HG02885 (cell line): ENCODE results near the gene LYL1.
A peak's percentile ranks its signal among the peaks of the same experiment; 100 is the strongest.

Source experiments
- ATAC-seq: cut with Tn5 transposase; IDR thresholded peaks from one replicate; pipeline ENCODE4 v1.9.1; 2021; ENCODE audit warnings: mild to moderate bottlenecking; ENCODE audit not compliant: unreplicated experiment, poor library complexity

The LYL1 gene

DNA sequence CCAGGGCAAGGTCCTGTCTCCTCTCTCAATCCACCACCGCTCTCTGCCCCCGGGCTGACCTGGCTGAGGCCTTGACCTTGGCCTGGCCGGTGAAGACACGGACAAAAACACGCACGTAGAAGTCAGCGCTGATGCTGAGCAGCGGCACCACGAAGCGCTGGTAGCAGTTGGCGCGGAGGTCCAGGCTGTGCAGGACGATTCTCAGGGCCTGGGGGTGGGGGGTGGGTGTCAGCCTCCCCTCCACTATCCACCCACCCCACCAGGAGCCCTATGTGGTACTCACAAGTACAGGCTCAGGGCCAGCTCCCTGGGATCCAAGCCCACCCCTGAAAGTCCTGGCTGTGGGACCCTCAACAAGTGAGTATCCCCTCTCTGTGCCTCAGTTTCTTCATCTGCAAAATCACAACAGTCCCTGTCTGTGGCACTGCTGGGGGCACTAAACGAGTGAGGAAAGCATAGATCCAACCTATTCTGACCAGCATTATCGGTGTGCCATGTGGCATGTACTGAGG lies 7.5 kb upstream of the LYL1 start:
- ATAC-seq = no peak

- no peak for ATAC-seq
Observed at GRCh38 chr19:13109361-13110098, 6.9 kb upstream of the LYL1 start.

GRCh38 chr19:13104848-13105711 lies 2.4 kb upstream of the LYL1 start:
- peak; percentile 2 for ATAC-seq

DNA sequence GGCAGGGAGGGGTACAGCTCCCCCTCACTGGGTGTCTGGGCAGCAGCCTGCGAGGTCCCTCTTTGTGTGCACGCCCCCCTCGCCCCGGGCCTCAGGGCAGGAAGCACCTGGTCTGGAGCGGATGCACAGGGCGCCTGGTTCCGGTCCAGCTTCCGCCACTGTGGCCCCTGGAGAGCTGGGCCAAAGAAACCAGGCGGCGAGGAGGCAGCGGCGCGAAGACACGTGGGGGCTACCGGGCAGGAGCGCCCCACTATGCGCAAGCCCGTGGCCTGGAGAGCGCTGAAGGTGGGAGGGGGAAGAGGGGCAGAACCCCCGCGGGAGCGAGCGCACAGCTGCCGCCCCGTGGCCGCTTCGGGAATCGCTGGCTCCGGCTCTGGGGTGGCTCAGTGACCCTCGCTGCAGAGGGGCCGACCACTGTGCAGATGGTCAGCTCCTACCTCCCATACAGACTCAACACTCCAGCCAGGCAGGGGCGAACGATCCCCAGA lies 1.7 kb upstream of the LYL1 start:
- peak; percentile 36 for ATAC-seq

GRCh38 chr19:13103581-13104359 lies 1.1 kb upstream of the LYL1 start:
- peak; percentile 1 for ATAC-seq

GRCh38 chr19:13102416-13102665 lies 317 bp downstream of the LYL1 start:
- no peak for ATAC-seq

GRCh38 chr19:13101590-13102415 lies 855 bp downstream of the LYL1 start:
- no peak for ATAC-seq

DNA sequence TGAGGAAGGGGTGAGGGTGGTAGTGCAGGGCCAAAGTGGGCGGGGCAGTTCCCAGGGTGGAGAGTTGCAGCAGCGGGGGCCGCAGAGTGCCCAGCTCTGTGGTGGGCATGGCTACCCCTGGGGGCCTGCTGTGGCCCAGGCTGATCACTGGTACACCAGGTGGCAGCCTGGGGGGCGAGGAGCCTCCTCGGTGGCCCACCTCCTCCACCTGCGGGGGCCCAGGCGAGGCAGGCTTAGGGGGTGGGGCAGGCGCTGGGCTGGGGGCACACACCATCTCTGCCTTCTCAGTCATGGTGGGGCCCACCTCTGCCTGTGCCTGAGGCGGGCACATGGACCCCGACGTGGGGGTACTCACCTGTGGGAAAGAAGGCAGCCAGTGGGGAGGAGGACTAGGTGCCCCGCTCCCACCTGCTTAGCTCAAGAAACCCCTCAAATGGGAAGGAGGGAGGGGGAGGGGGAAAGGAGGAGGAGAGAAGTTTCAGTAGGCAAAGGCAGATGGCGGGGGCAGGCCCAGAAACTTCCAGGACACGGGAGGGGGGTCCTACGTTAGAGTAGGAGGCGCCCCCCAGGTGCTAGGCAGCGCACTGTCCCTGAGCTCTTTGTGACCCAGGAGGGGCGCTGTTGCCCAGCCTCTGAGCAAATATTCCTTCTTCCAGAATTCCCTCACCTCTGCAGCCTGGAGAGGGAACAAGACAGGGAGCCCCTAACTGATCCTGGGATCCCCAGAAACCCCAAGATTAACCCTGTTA lies 1.6 kb downstream of the LYL1 start:
- no peak for ATAC-seq

- ATAC-seq = no peak
Observed at GRCh38 chr19:13100031-13100588, 2.5 kb downstream of the LYL1 start.

- no peak for ATAC-seq
Observed at GRCh38 chr19:13099073-13099999, 3.3 kb downstream of the LYL1 start.

DNA sequence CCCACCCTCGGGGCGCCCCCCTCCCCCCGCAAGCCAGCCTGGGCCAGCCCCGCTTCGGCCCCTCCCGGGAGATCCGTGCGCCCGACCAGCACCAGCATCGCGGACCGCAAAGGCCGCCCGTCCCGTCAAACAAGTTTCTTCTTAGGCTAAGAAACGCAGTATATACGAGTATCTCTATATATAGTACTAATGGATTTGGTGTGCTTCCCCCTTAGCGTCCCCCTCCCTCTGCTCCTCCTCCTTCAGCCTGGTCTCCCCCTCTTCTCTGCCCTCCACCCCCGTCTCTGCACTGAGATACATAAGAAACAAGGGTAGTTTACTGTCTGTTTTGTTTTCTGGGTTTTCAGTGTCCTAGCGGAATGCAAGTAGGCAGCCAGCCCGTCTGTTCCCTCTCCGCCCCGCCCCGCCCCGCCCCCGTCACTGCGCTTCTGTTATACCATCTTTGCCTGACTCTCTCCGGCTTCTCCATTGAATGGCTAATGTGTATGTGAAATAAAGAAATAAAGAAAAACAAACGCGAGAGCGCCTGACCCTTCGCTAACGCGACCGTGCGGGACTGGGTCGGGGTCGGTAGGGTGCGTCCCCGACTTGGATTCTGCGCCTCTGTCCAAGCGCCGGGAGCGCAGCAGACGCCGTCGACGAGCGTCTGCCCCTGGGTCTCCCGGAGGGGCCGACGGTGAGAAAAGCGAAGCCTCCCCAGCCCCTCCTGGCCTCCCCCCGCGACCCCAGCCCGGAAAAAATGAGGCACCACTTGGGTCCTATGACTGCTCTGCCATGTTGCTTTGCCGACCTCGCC lies 4.2 kb downstream of the LYL1 start:
- no peak for ATAC-seq

DNA sequence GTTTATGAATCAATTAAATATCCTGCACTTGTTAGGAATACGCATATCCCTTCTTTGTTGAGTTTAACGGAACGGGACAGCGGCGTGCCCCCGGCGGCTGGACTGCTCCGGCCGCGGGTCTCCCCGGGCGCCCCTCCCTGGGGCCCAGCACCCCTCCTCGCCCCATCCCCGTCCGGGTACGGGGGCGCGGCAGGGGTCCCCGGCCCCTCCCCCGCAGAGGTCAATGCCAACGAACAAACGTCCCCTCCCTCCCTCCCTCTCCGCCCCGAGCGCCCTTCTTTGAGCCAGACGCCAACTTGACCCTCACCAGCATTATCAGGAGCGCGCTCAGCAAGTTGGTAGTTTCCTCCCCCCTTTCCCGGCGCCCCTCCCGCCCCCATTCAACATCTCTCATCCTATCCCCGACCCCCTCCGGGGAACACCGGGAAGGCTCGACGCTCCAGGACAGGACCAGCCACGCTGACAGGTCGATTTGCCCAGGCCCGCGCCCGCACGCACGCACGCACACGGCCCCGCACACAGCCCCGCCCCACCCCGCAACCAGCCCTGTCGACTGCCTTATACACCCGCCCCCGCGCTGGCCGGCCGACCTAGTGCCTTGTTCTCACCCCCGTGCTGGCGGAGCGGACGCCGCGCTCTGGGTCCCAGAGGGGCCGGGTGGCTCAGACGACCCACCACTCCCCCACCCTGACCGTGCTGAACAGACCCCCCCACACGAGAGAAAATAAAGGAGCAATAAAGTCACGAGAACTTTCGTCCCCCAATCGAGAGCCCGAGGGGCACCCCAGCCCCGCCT lies 5.0 kb downstream of the LYL1 start:
- no peak for ATAC-seq

- no peak for ATAC-seq
Observed at GRCh38 chr19:13097033-13097462, 5.6 kb downstream of the LYL1 start.

DNA sequence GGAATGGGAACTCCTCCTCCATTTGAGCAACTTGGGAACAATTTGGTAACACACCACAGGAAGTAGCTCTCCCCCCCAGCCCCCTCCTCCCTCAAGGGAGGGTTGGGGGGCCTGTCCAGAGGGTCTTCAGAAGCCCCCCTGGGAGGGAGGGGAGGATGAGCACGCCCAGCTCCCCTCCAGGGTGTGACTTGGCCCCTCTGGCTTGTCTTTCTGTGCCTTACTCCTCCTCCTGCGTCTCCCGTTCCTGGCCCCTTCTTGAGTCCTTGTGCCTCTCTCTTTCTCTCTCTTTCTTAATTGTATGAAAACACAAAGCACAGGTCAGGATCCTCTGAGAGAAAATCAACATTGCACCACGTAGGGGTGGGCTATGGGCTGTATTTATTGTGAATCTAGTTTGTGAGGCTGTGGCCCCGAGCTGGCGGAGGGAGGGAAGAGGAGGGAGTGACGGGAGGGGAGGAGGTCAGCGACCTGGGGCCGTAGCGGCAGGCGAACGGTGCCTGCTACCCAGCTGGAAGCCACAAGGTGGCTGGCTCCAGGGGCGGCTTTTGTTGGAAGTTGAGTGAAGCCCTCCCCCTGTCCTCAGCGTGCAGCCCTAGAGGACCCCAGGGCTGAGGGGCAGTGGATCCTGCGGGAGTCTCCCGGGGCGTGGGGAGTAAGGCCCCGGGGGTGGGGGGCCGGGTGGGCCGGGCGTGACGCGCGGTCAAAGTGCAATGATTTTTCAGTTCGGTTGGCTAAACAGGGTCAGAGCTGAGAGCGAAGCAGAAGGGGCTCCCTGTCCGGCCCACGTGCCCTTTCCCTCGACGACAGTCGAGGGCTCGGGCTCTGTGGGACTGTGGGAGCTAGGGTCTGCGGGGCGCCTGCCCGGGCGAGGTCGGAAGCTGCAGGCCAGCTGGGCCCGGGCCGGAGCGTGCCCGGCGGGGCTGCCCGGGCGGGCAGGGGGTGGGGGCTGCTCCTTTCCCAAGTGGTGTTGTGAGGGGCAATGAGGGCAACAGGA lies 6.4 kb downstream of the LYL1 start:
- no peak for ATAC-seq

DNA sequence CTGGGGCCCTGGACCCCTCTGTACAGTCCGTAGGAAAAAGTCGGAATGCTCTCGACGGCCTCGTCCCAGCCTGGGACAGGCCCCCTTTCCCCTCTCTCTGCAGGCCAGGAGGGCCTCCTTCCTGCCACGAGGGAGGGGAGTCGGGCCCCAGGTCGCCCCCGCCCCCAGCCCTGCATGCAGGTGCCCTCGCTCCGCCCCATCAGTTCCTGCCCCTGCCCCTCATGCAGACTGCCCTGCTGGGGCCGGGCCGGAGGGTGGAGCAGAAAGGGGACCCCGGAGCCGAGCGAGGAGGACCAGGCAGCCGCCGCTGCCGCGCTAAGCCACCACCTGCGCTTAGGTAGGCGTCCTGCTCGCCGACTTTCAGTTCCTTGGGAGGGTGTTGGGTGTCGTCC lies 7.3 kb downstream of the LYL1 start:
- ATAC-seq = no peak
